ENCODE data around the gene MS4A18.
A peak's percentile ranks its signal among the peaks of the same experiment; 100 is the strongest.

The MS4A18 gene

DNA sequence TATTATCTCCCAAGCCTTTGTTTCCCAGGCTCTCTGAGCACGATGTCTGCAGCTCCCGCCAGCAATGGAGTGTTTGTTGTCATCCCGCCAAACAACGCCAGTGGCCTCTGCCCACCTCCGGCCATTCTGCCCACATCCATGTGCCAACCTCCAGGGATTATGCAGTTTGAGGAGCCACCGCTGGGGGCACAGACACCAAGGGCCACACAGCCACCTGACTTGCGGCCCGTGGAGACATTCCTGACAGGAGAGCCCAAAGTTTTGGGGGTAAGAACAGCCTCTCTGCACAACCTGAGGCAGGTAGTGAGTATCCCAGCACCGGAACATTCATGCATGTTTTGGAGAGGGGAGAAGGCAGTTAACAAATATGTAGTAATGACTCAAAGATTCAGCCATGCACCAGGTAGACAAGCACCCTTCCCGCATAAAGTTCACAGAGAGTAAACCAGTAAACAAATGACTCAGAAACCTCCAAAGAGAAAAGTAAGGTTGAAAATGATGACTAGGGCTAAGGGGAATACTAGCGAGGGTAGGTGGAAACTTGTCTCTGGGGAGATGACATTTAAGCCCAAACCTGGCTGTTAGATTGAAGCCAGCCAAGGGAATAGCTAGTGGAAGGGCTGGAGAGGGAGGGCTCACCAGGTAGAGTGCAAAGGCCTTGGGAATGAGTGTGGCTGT lies 39.3 kb downstream of the MS4A18 start:
- TF ChIP-seq CTCF (conservative IDR thresholded peaks at IDR 0.05; ENCODE audit: low read depth, low read length): no peak
- H3K4me3 ChIP-seq (IDR thresholded peaks at IDR 0.05; ENCODE audit: insufficient read depth, low read depth, low read length): no peak overlapping the region
- peak overlapping the region; percentile 9; the same call in 1 of the 2 replicates for H3K4me2 ChIP-seq
- no peak overlapping the region for H2AFZ ChIP-seq (ENCODE audit: low read depth)
- no peaks in the 10 kb centered on the region for H3K79me2 ChIP-seq (ENCODE audit: insufficient read depth, low read depth)
- H4K20me1 ChIP-seq (ENCODE audit: insufficient read depth): no peaks in the 10 kb centered on the region
- H3K27me3 ChIP-seq (ENCODE audit: insufficient read depth, low read depth): no peaks in the 10 kb centered on the region
- no peaks in the 10 kb centered on the region for H3K36me3 ChIP-seq (ENCODE audit: insufficient read depth)
- peaks cover 40% of the 10 kb centered on the region for H3K4me1 ChIP-seq (ENCODE audit: low read depth, poor library complexity, severe bottlenecking)
- no peak overlapping the region for H3K9ac ChIP-seq
- H3K27ac ChIP-seq: no peak overlapping the region

GRCh38 chr11:60764879-60765278 lies 40.4 kb downstream of the MS4A18 start:
- Histone ChIP-seq H3K79me2 (ENCODE audit: insufficient read depth, low read depth) (no peaks in the 10 kb centered on the region), H3K27me3 (ENCODE audit: insufficient read depth, low read depth) (no peaks in the 10 kb centered on the region), H3K4me3 (IDR thresholded peaks at IDR 0.05; ENCODE audit: insufficient read depth, low read depth, low read length) (no peak overlapping the region), H3K4me1 (ENCODE audit: low read depth, poor library complexity, severe bottlenecking) (peaks cover 40% of the 10 kb centered on the region), H3K9ac (no peak overlapping the region), H4K20me1 (ENCODE audit: insufficient read depth) (no peaks in the 10 kb centered on the region), H3K36me3 (ENCODE audit: insufficient read depth) (no peaks in the 10 kb centered on the region), H2AFZ (ENCODE audit: low read depth) (no peak overlapping the region), H3K4me2 (peak overlapping the region; percentile 31; the same call in 1 of the 2 replicates), H3K27ac (no peak overlapping the region)
- no peak for TF ChIP-seq CTCF (conservative IDR thresholded peaks at IDR 0.05; ENCODE audit: low read depth, low read length)

- H3K4me3 ChIP-seq (IDR thresholded peaks at IDR 0.05; ENCODE audit: insufficient read depth, low read depth, low read length): no peak overlapping the region
- no peak overlapping the region for H2AFZ ChIP-seq (ENCODE audit: low read depth)
- no peaks in the 10 kb centered on the region for H4K20me1 ChIP-seq (ENCODE audit: insufficient read depth)
- no peaks in the 10 kb centered on the region for H3K79me2 ChIP-seq (ENCODE audit: insufficient read depth, low read depth)
- H3K36me3 ChIP-seq (ENCODE audit: insufficient read depth): no peaks in the 10 kb centered on the region
- H3K4me1 ChIP-seq (ENCODE audit: low read depth, poor library complexity, severe bottlenecking): peaks cover 40% of the 10 kb centered on the region
- no peaks in the 10 kb centered on the region for H3K27me3 ChIP-seq (ENCODE audit: insufficient read depth, low read depth)
- H3K9ac ChIP-seq: no peak overlapping the region
- no peak overlapping the region for H3K27ac ChIP-seq
- peak overlapping the region; percentile 31; the same call in 1 of the 2 replicates for H3K4me2 ChIP-seq
- TF ChIP-seq CTCF (conservative IDR thresholded peaks at IDR 0.05; ENCODE audit: low read depth, low read length): no peak
These were observed 40.8 kb downstream of the MS4A18 start for GRCh38 chr11:60765355-60765754.

GRCh38 chr11:60766547-60766946 lies 42.0 kb downstream of the MS4A18 start:
- Histone ChIP-seq H3K4me1 (ENCODE audit: low read depth, poor library complexity, severe bottlenecking) (peaks cover 38% of the 10 kb centered on the region), H3K27ac (no peak overlapping the region), H3K4me3 (IDR thresholded peaks at IDR 0.05; ENCODE audit: insufficient read depth, low read depth, low read length) (no peak overlapping the region), H3K9ac (no peak overlapping the region), H3K4me2 (no peak overlapping the region), H4K20me1 (ENCODE audit: insufficient read depth) (no peaks in the 10 kb centered on the region), H3K79me2 (ENCODE audit: insufficient read depth, low read depth) (no peaks in the 10 kb centered on the region), H3K27me3 (ENCODE audit: insufficient read depth, low read depth) (no peaks in the 10 kb centered on the region), H2AFZ (ENCODE audit: low read depth) (no peak overlapping the region), H3K36me3 (ENCODE audit: insufficient read depth) (no peaks in the 10 kb centered on the region)
- no peak for TF ChIP-seq CTCF (conservative IDR thresholded peaks at IDR 0.05; ENCODE audit: low read depth, low read length)
